Neuron (in vitro differentiated cells): ENCODE results near the gene LINGO3.

Source experiments
- H2AFZ ChIP-seq: one replicate; pipeline ENCODE4 v1.6.1; 2013; ENCODE audit warnings: low read depth, mild to moderate bottlenecking, inconsistent platforms, low read length, moderate library complexity
- H3K27me3 ChIP-seq: one replicate; pipeline ENCODE4 v1.6.1; 2013; ENCODE audit warnings: low read length; ENCODE audit not compliant: insufficient read depth
- H3K36me3 ChIP-seq: one replicate; pipeline ENCODE4 v1.6.1; 2013; ENCODE audit warnings: low read length; ENCODE audit not compliant: insufficient read depth
- H3K4me1 ChIP-seq: one replicate; pipeline ENCODE4 v1.6.1; 2013; ENCODE audit warnings: low read length; ENCODE audit not compliant: insufficient read depth
- H3K4me3 ChIP-seq: 2 replicates; pipeline ENCODE4 v1.5.1; 2013; ENCODE audit warnings: mild to moderate bottlenecking, low read length, moderate library complexity
- H3K9me3 ChIP-seq: one replicate; pipeline ENCODE4 v1.6.1; 2013; ENCODE audit warnings: low read length

Gene LINGO3

DNA sequence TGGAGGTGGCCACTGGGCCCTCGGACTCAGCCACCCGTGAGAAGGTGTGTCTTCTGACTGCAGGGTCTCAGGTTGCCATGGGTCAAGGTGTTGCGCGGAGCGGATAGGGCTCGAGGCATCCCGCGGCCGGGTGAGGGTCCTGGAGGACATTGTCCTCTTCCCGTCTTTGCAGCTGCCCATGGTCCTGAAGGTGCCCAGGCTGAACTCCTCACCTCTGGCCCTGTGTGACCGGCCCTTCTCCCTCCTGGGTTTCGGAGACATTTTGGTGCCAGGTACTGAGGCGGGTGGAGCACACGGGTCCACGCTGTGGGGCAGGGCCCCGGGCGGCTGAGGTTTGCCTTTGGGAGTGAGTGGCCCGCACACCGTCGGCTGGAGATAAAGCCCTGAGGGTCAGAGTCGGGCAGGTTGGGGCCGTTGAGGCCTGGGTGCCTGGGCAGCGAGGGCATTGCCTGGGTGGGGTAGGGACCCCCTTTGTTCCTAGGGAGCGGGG lies 36.5 kb upstream of the LINGO3 start:
- Histone ChIP-seq H3K27me3 (no peaks in the 10 kb centered on the region), H3K4me1 (no peaks in the 10 kb centered on the region), H3K4me3 (no peak overlapping the region), H2AFZ (no peak overlapping the region), H3K36me3 (peaks cover 46% of the 10 kb centered on the region), H3K9me3 (no peaks in the 10 kb centered on the region)

- no peak overlapping the region for H3K4me3 ChIP-seq
- no peaks in the 10 kb centered on the region for H3K4me1 ChIP-seq
- H3K9me3 ChIP-seq: no peaks in the 10 kb centered on the region
- peaks cover 52% of the 10 kb centered on the region for H3K36me3 ChIP-seq
- H3K27me3 ChIP-seq: no peaks in the 10 kb centered on the region
- H2AFZ ChIP-seq: no peak overlapping the region
Observed at GRCh38 chr19:2343289-2343982, 35.5 kb upstream of the LINGO3 start.

- Histone ChIP-seq H3K4me1 (no peaks in the 10 kb centered on the region), H3K4me3 (no peak overlapping the region), H2AFZ (no peak overlapping the region), H3K9me3 (no peaks in the 10 kb centered on the region), H3K36me3 (peaks cover 52% of the 10 kb centered on the region), H3K27me3 (no peaks in the 10 kb centered on the region)
Observed at GRCh38 chr19:2342656-2343288, 34.8 kb upstream of the LINGO3 start.

GRCh38 chr19:2341982-2342381 lies 34.0 kb upstream of the LINGO3 start:
- no peak overlapping the region for H2AFZ ChIP-seq
- no peak overlapping the region for H3K4me3 ChIP-seq
- peaks cover 51% of the 10 kb centered on the region for H3K36me3 ChIP-seq
- no peaks in the 10 kb centered on the region for H3K9me3 ChIP-seq
- no peaks in the 10 kb centered on the region for H3K27me3 ChIP-seq
- H3K4me1 ChIP-seq: peaks cover 7% of the 10 kb centered on the region

- no peaks in the 10 kb centered on the region for H3K9me3 ChIP-seq
- H3K36me3 ChIP-seq: peaks cover 46% of the 10 kb centered on the region
Observed at GRCh38 chr19:2341244-2341751, 33.3 kb upstream of the LINGO3 start.

DNA sequence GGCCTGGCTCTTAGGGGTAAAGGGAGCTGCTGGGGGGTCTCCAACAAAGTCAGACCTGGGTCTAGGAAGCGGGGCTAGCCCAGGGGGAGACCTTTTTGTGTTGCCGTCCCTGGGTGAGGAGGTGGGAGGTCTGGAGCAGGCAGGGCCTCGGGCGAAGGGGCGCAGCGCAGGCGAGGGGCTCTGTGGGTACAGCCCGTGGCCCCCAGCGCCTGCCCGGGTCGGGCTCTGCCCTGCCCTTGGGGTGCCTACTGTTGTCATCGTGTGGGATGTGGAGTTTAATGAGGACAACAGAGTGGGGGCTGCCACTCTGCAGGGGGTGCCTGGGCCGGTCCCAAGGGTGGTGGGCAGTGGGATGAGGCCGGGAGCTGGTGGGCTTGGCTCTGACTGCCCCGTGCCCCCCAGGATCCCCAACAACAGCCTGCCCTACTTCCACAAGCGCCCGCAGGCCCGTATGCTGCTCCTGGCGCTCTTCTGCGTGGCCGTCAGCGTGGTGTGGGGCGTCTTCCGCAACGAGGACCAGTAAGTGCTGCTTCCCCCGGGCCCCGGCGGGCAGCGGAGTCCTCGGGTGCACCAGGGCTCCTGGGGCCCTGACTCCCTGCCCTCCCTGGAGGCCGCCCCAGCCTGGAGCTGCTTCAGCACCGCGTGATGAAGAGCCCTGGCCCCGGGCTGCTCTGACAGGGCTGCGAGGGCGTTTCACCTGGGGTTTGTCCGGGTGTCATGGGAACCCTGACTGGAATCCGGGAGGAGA lies 32.7 kb upstream of the LINGO3 start:
- no peak overlapping the region for H2AFZ ChIP-seq
- no peaks in the 10 kb centered on the region for H3K9me3 ChIP-seq
- no peak overlapping the region for H3K4me3 ChIP-seq

More at GRCh38 chr19:2341244-2341751, 33.3 kb upstream of the LINGO3 start:
- Histone ChIP-seq H2AFZ (no peak overlapping the region), H3K4me1 (peaks cover 13% of the 10 kb centered on the region), H3K27me3 (no peaks in the 10 kb centered on the region), H3K4me3 (no peak overlapping the region)

DNA sequence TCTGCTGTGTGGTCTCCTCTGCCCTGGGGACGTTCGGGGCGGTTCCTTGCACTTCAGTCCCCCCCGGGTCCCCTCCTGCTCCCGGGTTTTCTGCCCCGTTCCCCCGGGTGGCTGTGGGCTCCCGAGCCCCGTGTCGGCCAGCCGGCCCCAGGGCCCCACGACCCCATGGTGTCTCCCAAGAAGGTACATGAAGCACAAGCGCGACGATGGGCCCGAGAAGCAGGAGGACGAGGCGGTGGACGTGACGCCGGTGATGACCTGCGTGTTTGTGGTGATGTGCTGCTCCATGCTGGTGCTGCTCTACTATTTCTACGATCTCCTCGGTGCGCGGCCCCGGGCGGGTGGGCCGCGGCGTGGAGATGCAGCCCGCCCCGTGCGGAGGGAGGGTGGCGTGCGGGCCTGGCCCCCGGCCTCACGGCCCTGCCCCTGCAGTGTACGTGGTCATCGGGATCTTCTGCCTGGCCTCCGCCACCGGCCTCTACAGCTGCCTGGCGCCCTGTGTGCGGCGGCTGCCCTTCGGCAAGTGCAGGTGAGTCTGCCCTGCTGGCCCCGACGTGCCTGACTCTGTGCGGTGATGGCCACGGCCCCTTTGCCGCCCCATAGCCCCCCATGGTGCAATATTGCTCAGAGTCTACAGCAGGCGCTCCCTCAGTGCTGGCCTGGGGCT lies 31.8 kb upstream of the LINGO3 start:
- Histone ChIP-seq H3K4me1 (peaks cover 13% of the 10 kb centered on the region), H3K36me3 (peaks cover 41% of the 10 kb centered on the region), H3K27me3 (no peaks in the 10 kb centered on the region), H3K4me3 (no peak overlapping the region), H2AFZ (no peak overlapping the region), H3K9me3 (no peaks in the 10 kb centered on the region)

More for the DNA sequence above, 32.7 kb upstream of the LINGO3 start:
- no peaks in the 10 kb centered on the region for H3K27me3 ChIP-seq
- peaks cover 46% of the 10 kb centered on the region for H3K36me3 ChIP-seq
- peaks cover 13% of the 10 kb centered on the region for H3K4me1 ChIP-seq

DNA sequence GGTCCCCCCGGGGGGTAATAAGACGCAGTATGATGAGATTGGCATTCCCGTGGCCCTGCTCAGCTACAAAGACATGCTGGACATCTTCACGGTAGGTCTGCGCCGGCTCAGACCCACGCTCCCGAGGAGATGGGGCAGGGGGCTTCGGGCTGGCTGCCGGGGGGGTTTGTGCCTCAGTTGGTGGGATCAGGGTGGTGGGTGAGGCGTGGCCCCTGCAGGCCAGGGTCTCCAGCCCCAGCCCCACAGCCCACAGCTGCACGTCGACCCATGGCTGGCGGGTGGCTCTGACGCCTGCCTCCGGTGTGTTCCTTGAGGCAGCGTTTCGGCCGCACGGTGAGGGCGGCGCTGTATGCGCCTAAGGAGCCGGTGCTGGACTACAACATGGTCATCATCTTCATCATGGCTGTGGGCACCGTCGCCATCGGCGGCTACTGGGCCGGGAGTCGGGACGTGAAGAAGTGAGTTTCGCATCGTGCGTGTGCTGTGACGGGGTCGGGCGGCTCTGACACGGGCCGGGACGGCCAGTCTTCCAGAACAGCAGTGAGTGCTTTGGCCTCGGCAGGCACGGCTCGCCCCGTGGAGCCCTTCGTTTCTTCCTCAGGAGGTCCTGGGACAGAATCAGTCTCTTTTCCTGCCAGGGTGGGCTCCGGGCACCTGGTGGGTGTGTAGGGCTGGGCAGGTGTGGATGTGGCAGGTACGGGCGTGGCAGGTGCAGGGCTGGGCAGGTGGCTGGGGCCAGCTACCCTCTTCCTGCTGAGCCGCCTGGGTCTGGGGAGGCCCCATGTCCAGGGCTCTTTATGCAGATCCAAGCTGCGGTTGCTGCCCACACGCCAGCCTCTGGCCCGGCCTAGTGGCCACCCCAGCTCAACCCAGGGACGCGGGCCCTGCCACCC lies 31.0 kb upstream of the LINGO3 start:
- H3K4me1 ChIP-seq: peaks cover 13% of the 10 kb centered on the region
- no peak overlapping the region for H2AFZ ChIP-seq
- H3K9me3 ChIP-seq: no peaks in the 10 kb centered on the region
- H3K27me3 ChIP-seq: no peaks in the 10 kb centered on the region
- peaks cover 36% of the 10 kb centered on the region for H3K36me3 ChIP-seq
- no peak overlapping the region for H3K4me3 ChIP-seq

DNA sequence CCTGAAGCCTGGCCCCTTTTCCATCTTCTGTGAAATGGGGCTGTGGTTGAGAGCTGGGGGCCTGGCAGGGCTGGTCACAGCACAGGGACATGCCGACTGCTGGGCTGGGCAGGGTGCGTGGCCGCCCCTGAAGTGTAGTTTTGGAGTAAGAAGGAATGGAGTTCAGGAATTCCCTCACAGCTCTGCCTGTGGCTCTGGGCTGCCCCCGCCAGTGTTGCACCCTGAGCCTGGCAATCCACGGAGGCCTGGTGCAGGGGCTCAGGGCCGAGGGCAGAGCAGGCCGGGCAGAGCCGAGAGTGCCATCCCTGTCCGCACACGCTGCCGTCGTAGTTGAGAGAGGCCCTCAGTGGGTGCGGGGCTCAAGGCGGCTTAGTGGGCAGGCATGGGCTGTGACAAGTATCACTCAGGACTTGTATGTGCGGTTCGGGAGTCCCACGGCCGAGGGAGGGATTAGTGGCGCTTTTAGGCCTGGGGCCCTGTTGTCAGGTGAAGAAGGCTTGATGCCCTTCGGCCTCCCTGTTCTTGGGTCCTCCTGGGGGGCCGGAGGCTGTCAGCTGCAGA lies 30.2 kb upstream of the LINGO3 start:
- Histone ChIP-seq H3K9me3 (no peaks in the 10 kb centered on the region), H3K36me3 (peaks cover 36% of the 10 kb centered on the region)

DNA sequence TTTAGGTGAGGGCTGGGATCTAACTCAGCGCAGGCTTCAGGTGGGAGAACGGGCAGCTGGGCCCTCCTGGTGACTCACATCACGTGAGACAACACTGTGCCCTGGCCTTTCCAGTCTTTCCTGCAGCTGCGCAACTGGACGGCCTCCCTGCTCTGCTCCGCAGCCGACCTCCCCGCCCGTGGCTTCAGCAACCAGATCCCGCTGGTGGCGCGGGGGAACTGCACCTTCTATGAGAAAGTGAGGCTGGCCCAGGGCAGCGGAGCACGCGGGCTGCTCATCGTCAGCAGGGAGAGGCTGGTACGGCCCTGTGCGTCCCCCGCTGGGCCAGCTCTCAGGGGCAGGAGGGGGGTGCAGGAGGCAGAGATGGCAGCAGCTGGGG lies 29.4 kb upstream of the LINGO3 start:
- peaks cover 33% of the 10 kb centered on the region for H3K36me3 ChIP-seq
- no peak overlapping the region for H2AFZ ChIP-seq
- H3K27me3 ChIP-seq: no peaks in the 10 kb centered on the region
- H3K4me3 ChIP-seq: no peak overlapping the region
- no peaks in the 10 kb centered on the region for H3K9me3 ChIP-seq
- H3K4me1 ChIP-seq: peaks cover 15% of the 10 kb centered on the region

More for the DNA sequence above, 30.2 kb upstream of the LINGO3 start:
- no peak overlapping the region for H3K4me3 ChIP-seq
- peaks cover 13% of the 10 kb centered on the region for H3K4me1 ChIP-seq
- H2AFZ ChIP-seq: no peak overlapping the region
- no peaks in the 10 kb centered on the region for H3K27me3 ChIP-seq

DNA sequence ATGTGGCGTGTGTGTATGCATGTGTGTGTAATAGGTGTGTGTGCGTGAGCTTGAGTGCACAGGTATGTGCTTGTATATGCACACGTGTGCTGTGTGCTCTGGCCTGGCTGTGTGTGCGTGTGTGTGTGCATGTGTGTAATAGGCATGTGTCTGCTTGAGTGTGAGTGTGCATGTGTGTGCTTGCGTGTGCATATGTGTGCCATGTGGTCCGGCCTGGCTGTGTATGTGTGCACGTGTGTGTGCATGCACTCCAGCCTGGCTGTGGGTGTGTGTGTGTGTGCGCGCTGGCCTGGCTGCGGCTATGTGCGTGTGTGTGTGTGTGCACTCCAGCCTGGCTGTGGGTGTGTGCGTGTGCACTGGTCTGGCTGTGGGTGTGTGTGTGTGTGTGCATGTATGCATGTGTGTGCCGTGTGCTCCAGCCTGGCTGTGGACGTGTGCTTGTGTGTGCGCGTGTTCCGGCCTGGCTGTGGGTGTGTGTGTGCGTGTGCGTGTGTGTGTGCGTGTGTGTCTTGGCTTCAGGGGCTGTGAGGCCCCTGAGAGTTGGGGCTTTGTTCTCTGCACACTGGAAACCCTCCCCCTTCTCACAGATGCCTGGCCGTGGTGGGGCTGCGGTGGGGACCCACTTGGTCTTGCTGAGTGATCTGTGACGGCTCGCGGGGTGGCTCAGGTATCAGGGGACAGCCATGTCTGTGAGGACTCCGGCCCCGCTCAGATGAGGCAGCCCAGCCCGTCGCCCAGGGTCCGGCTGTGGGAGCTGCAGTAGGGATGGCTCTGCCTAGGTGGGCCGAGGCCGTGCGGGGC lies 28.8 kb upstream of the LINGO3 start:
- Histone ChIP-seq H3K4me3 (no peak overlapping the region), H3K36me3 (peaks cover 32% of the 10 kb centered on the region), H3K4me1 (peaks cover 17% of the 10 kb centered on the region), H3K27me3 (no peaks in the 10 kb centered on the region), H3K9me3 (no peaks in the 10 kb centered on the region), H2AFZ (no peak overlapping the region)
